Fibroblast of skin of right quadriceps (primary cell): ENCODE data around the gene TEX35.
A peak's percentile ranks its signal among the peaks of the same experiment; 100 is the strongest.
"Not testable (repeated sequence)": the region's sequence is repeated elsewhere in the genome, so short reads cannot be mapped to it uniquely, and the experiment has no call there.

Source experiments
- DNase-seq: peaks from one replicate; pipeline ENCODE4 v3.0.0-alpha.2; 2013

Gene TEX35

GRCh38 chr1:178542554-178543289, 29.8 kb downstream of the TEX35 start:
- DNase-seq: peak; percentile 92

DNA sequence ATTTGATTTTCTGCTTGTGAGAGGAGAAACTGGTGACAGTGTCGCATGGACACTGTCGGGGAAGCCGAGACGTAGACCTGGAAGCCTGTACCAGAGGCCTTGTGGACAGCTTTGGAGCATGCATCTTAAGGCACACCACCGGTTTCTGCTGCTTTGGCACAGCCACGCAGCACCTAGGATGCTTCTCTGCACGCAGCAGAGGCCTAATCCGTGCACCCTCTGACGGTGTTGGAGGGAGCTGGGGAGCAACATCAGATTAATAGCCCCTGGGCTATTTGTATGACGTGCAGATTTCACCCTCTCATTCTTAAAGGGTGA, 30.3 kb downstream of the TEX35 start:
- no peak for DNase-seq

- DNase-seq: peak; percentile 53
These were observed 31.6 kb downstream of the TEX35 start for GRCh38 chr1:178544531-178544930.

DNA sequence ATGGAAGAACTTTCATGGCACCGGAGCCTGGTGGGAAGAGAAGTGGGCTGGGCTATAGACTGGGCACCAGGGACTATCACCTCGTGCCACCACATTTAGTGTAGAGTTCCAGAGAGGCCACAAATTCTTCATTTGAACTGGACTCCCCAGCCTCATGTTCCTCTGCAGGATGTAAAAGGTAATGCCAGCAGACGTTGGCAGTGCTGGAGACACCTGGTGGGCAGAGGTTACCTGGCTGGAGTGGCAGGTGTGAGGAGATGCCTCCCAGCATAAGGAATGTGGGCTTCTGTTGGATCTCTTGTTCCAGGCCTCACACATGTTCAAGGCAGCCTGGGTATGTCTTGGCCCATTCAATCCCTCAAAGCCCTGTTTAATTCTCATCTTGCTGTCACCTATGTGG, 35.2 kb downstream of the TEX35 start:
- no peak for DNase-seq

- no peak for DNase-seq
These were observed 38.4 kb downstream of the TEX35 start for GRCh38 chr1:178551307-178551706.

DNA sequence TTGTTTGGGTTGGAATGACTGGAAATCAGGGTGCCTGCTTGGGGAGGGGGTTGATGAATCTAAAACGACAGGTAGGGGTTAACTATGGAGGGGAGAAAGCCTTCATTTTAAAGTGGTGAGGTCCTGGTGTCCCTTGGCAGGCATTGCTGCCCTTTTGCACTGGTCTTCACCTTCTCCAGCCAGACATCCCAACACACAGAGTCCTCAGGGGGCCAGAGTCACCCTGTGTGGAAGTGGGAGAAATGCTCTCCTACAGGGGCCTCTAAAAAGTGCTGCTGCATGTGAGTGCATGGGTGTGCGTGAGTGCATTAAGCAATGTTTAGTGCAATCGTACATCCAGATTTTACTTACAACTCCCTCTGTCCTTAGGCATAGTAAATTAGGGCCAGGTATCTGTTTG, 39.0 kb downstream of the TEX35 start:
- DNase-seq: no peak

DNA sequence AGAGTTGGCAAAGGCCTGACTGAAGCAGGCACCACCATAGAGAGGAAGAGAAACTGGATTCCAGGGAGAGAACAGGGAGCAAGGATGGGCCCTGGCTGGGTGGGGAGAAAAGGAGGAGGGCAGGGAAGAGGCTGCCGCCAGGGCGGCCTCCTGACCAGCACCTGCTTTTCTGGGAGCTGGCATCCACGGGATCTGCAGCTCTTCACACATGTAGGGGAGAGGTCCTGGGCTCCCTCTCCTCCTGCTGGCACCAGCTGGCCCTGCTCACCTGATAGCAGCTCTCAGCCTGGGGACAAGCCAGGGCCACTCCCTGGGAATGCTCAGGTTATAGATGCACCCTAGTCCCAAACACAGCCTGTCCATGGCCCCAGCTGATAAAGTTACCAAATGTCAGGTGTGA, 39.9 kb downstream of the TEX35 start:
- no peak for DNase-seq

DNA sequence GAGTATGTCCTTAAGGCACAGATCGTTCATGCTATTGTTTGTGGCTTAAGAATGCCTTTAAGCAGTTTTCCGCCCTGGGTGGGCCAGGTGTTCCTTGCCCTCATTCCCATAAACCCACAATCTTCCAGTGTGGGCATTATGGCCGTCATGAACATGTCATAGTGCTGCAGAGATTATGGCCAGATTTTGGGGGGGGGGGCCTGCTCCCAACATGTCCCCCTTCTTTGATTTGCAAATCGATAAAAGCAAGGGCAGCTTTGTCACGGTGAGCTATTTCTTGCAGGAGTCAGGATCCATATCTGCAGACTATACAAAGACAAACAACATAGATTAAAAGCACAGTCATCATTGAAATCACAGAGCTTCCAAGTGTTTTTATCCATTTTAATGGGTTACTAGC, 41.4 kb downstream of the TEX35 start:
- DNase-seq: not testable (repeated sequence)

DNA sequence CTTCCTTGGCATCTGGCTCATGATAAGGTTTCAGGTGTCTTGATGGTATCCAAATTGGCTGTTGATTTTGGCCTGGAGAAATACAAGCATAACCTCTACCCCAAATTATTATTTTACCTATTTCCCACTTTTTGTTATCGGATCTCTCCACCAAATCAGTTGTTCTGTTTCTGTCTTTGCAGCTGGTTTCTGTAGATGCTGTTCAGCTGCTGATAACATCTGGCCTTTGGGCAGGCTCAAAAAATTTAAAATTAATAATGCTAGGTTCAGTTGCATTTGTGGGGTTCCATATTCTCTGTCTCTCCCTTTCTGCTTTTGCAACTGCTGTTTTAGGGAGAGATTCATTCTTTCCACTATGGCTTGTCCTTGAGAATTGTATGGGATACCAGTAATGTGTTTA, 42.7 kb downstream of the TEX35 start:
- DNase-seq: not testable (repeated sequence)

GRCh38 chr1:178558816-178559215, 45.9 kb downstream of the TEX35 start:
- DNase-seq: not testable (repeated sequence)

GRCh38 chr1:178560871-178561376, 48.0 kb downstream of the TEX35 start:
- no peak for DNase-seq

DNA sequence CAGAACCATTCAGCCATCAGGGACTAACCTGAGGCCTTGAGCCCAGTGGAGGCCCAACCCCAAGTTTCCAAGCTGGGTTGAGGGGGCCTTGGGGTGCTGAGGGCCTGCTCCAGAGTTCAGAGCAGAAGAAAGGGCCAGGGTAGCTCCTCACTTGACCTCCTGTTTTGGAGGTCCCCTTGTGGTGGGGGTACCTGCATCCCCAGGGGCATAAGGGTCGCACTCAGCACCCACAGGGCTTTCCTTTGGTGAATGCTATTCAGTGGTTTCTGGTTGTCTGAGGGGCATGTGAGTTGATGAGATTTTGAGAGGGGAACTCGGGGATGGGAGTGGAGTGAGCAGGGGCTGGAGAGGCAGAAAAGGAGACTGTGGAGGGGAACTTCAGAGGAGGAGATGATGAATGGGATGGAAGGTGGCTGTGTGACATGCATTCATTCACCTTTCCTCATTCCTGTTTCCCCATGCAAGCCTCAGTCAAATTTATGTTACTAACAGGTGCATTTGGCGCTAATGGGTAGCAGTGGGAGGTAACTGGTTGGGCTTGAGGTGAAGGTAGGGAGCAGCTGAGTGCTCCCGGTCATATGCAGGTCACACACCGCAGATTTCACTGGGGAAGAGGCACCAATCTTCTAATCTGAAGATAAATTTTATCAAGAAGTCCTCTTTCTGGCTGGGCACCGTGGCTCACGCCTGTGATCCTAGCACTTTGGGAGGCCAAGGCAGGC, 50.4 kb downstream of the TEX35 start:
- no peak for DNase-seq

DNA sequence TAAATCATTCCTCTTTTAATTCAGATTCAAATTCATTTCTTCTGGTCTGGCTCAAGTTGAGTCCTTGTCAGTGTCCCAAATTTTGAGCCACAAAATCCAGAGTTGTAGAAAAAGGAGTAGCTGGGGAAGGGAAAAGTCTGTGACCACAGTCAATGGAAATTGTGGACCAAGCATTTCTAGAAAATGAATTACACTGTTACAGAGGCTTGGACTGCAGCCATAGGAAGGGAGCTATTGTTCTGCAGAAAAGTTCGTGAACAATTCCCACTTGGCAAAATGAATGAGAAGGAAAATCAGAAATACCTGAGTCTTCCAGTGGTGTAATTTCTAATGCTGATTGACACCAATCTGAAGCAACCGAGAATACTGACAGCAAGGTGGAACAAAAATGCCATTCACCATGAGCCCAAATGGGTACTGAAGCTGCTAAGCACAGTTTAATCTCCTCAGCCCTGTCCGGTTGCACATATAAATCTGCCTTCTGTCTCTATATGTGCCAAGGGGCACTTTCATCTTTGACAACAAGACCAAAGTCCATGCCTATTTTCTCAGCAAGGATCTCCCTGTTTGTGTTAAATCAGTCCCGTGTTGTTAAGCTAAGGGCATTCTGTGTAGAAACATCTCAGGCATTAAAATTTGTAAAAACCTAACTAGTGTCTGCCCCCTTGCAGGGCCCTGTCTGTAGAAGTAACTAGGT, 51.3 kb downstream of the TEX35 start:
- no peak for DNase-seq

GRCh38 chr1:178564783-178565180, 51.9 kb downstream of the TEX35 start:
- no peak for DNase-seq

GRCh38 chr1:178565586-178565985, 52.7 kb downstream of the TEX35 start:
- no peak for DNase-seq

DNA sequence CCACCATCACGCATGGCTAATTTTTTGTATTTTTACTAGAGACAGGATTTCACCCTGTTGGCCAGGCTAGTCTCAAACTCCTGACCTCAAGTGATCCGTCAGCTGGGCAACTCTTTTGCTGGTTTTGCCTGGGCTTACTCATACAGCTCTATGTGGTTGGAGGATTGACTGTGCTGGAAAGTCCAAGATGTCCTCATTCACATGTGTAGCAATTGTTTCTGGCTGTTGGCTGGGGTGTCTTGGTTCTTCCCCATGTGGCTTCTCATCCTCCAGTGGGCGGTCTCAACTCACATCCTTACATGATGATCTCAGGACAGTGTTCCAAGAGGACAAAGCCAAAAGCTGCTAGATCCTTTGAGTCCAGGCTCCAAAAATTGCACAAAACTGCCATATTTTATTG, 53.3 kb downstream of the TEX35 start:
- DNase-seq: no peak

DNA sequence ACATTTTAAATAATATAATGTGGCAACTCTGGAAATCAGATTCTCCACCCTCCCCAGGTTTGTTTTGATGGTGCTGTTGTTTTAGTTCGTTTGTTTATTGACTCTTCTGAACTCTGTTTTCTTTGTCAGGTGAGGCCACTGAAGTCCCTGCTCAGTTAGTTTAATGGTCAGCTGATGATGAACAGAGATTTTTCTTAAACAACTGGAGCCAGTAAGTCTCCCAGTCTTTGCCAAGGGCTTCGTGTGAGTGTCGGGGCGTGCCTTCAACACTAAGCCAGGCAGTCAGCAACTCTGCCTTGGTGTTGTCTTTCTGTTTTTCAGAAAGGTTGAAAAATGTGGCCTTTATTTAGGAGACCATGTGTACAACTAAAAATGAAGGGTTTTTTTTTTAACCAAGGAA, 58.9 kb downstream of the TEX35 start:
- DNase-seq: no peak
